HG03432 (cell line): Measurements from ENCODE around the gene SIT1.
"Not testable (repeated sequence)": the region's sequence is repeated elsewhere in the genome, so short reads cannot be mapped to it uniquely, and the experiment has no call there.

Experiments used
- ATAC-seq: cut with Tn5 transposase; IDR thresholded peaks from one replicate; pipeline ENCODE4 v1.9.1; 2021; ENCODE audit warnings: mild to moderate bottlenecking, moderate library complexity; ENCODE audit not compliant: unreplicated experiment

Gene SIT1

DNA sequence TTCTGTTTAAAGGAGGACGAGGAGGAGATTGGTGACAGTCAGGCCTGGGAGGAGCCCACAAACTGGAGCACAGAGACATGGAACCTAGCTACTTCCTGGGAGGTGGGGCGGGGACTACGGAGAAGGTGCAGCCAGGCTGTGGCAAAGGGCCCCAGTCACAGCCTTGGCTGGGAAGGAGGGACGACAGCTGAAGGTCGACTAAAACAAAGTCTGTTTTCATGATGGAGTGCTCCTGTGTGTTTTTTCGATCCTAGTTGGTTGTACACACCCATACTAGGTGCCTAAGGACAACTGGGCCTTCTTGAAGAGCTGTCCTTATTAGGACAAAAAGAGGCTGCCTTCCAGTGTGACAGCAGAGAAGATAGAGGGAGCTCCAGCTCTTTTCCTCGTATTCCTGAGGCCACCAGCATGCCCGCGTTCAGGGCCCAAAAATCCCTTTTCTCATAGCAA, 10.3 kb upstream of the SIT1 start:
- no peak for ATAC-seq

DNA sequence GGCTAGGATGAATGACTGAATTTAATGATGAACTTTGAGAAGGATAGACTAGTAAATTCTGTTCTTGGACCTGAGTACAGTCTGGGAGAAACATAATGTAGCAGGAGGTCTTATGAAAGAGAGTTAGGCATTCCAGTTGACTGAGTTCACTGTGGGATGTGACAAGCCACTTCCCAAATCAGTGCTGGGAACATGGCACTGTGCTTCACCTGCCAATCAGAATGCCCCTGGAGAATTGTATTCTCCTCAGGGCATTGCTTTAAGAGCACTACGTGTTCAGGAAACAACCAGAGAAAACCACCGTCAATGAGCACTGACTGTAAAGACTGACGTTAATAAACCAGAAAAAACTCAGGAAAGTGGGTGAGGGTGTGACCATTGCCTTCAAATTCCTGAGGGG, 8.6 kb upstream of the SIT1 start:
- no peak for ATAC-seq

DNA sequence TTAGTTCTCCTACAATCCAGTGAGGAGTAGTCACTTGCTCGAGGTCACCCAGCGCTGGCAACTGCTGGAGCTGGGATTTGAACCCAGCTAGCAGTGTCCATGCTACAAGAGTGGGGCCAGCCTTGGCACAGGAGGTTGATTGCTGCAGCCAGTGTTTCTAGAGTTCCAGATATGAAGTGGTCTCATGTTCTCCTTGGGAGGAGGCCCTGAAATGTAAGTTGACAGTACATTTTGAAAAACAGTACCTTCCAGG, 8.2 kb upstream of the SIT1 start:
- no peak for ATAC-seq

DNA sequence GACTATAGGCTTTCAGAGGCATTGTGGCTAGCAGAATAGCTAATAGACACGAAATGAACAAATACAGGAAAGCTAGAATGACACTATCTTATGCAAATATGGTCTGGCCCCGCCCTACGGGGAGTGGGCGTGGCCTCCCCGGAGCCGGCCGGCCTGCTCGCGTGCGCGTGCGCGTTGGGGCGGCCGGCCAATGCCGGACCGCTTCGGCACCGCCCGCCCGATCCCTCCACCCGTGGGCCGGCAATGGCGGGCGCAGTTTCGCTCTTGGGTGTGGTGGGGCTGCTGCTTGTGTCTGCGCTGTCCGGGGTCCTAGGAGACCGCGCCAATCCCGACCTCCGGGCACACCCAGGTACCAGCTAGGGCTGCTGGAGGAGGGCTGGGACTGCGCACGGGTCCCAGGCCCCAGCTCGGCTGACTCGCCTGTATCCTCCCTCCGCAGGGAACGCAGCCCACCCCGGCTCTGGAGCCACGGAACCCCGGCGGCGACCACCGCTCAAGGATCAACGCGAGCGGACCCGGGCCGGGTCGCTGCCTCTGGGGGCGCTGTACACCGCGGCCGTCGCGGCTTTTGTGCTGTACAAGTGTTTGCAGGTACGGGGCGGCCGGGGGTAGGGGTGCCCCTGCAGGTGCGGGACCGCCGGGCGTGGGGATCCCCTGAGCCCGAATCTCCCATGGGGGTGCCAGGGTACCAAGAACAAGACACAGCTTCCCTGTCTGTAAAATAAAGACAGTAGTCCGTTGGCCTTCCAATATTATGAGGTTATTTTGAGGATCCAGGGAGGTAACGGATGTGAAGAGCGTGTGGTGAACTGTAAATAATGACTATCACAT, 7.6 kb upstream of the SIT1 start, which contains the start of gene CCDC107:
CCDC107 (plus strand) TSS at position 156 of the 831 bp plus-strand sequence; CDS start at position 244, 88 bp downstream.
- peak; percentile 66 for ATAC-seq

DNA sequence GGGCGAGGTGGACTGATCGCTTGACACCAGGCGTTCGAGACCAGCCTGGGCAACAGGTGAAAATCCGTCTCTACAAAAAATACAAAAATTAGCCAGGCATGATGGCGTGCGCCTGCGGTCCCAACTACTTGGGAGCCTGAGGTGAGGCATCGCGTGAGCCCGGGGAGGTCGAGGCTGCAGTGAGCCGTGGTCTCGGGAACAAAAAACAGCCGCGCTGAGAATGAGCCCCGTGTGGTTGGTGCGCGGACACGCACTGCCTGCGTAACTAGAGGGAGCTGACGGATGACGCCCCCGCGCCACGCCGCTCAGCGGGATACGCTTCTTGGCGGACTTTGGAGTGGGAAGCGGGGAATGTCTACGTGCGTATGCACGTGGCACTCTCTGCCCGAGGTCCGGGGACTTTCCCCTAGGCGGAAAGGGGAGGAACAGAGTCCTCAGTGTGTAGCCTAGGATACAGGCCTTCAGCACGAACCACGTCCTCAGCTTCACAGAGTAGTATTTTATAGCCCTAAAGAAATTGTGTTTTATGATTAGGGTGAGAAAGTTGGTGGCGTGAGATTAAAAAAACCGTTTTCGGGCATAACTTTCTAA, 6.9 kb upstream of the SIT1 start, which contains the start of gene RMRP:
RMRP (minus strand) TSS at position 474 of the 591 bp plus-strand sequence.
- ATAC-seq: peak; percentile 86

DNA sequence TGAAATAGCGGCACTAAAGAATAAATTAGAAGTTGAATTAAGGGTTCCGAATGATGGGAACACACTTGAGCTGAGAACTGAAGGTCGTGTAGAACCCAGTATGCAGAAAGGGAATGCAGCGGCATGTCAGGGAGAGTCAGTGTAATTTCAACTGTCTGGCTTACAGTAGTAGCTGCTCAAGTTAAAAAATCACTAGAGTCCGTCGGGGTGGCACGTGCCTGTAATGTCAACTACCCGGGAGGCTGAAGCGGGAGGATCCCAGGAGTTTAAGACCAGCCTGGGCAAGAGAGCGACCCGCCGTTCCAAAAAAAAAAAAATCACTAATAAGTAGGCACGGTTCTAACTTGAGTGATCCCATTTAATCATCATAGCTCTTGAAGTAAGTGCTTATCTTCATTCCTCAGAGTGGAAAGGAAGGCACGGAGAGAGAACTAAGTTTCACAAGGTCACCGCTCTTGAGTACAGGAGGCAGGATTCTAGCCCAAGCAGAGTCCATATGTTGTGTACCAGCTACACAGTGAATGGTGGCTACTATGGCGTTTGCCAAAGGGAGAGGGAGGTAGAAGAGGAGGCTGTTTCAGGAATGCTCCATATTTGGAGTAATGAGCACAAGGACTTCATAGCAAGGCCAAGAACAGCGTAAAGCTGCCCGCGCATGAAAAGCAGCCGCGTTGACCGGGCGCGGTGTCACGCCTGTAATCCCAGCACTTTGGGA, 6.3 kb upstream of the SIT1 start:
- ATAC-seq: no peak

DNA sequence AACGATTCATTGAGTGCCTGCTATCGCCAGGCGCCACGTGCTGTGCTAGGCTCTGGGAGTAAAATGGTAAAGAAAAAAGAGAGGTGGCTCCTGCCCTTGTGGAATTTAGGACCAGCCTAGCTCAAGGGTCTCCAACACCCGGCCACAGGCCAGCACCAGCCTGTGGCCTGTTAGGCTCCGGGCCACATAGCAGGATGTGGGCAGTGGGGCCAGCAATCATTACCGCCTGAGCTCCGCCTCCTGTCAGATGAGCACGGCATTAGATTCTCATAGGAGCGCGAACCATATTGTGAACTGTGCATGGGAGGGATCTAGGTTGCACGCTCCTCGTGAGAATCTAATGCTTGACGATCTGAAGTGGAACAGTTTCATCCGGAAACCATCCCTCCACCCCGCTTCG, 5.6 kb upstream of the SIT1 start:
- ATAC-seq: no peak

DNA sequence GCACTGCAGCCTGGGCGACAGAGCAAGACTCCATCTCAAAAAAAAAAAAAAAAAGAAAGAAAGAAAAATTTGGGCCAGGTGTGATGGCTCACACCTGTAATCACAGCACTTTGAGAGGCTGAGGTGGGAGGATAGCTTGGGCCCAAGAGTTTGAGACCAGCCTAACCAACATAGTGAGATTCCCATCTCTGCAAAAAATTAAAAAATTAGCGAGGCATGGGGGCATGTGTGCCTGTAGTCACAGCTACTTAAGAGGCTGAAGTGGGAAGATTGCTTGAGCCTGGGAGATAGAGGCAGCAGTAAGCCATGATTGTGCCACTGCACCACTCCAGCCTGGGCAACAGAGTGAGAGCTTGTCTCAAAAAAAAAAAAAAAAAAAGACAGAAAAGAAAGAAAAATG, 2.9 kb upstream of the SIT1 start:
- no peak for ATAC-seq

DNA sequence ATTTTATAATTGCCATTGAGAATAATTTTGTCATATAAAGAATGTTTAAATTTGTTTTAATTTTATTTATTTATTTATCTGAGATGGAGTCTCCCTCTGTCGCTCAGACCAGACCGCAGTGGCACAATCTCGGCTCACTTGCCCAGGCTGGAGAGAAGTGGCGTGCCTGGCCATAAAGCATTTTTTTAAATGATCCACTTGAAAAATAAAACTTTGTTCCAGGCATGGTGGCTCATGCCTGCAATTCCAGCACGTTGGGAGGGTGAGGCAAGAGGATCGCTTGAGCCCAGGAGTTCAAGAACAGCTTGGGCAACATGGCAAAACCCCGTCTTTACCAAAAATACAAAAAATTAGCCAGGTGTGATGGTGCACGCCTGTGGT, 2.1 kb upstream of the SIT1 start:
- ATAC-seq: no peak

DNA sequence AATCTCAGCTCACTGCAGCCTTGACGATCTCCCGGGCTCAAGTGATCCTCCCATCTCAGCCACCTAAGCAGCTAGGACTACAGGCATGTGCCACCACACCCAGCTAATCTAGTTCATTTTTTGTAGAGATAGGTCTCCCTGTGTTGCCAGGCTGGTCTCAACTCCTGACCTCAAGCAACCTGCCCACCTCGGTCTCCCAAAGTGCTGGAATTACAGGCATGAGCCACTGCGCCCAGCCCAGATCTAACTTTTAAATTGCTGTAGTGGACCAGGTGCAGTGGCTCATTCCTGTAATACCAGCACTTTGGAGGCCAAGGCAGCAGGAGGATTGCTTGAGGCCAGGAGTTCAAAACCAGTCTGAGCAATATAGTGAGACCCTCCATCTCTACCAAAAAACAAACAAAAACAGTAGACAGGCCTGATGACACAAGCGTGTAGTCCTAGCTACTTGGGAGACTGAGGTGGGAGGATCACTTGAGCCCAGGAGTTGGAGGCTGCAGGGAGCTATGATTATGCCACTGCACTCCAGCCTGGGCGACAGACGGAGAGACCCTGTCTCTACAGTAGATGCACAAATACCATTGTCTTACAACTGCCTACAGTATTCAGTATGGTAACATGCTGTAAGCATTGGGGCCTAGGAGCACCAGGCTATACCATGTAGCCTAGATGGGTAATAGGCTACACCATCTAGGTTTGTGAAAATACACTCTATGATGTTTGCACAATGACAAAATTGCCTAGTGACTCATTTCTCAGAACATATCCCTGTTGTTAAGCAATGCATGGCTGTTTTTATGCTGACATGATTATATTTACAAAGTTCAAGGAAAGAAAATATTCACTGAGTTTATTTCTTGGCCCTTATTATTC, 1.5 kb upstream of the SIT1 start:
- no peak for ATAC-seq

DNA sequence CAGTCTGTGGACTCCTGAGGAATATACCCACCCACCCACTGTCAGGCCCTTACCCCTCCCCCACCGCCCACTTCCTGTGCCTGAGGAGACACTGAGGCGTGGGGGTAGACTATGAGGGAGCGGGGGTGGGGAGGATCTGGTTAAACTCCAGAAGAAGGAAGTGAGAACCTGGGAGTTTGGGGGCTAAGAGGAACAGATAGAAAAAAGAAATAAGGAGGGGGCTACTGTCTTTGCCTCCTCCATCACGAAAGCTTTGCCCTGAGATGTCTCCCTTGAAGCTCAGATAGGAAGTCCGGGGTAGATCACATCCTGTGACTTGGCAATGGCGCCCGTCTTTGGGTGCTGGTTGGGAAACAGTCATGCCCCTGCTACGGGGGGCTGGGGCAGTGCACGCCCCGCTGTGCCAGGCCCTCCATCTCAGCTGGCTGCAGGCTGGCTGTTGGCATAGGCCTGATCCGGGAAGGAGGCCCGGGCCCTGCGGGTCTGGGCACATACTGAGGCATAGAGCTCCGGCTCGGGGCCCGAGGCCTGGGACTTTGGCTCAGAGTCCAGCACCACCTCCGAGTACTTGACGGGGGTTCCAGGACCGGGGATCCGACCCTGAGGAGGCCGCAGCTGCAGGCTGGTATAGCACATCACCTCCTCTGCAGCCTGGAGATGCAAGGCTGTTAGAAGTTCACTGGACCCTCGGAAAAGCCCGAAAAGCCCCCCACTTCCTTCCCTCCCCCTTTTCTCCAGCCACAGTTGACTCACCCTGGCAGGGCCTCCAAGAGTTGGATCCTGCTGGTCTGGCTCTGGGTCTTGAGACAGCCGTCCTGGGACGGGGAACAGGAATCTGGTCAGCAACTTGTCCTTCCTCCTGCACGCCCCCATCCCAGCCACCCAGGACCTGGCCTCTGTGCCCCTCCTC, 1.0 kb downstream of the SIT1 start:
- ATAC-seq: no peak

DNA sequence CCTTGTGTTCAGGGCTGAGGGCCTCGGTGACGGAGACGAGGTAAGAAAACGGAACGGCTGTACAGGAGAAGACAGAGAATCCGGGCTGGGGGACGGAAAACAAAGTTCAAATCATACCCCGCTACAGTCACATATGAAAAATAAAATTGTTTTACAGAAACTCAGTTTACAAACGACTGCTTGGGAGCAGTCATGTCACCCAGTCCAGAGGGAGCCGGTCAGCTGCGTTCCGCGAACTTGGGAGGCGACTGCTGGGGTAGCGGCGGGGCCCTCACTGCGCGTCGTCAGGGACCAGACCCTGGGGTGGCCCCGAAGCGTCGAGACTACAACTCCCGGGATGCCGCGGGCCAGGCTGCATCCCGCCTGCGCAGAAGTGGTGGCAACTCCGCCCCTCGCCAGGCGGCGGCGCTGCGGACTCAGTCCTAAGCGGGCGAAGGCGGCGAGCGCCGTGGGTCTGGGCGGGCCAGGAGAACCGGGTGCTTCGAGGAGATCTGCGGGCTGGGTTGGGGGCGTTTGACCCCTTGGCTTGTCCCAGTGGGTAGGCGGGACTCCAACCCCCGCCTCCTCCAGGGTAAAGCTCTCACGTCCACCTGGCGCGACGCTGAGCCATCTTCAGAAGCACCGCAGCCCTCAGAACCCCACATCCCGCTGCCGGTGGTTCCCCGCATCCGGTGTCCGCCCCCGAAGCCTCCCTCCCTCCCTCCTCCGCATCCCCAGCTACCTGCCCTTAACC, 4.0 kb downstream of the SIT1 start:
- ATAC-seq: peak; percentile 91

DNA sequence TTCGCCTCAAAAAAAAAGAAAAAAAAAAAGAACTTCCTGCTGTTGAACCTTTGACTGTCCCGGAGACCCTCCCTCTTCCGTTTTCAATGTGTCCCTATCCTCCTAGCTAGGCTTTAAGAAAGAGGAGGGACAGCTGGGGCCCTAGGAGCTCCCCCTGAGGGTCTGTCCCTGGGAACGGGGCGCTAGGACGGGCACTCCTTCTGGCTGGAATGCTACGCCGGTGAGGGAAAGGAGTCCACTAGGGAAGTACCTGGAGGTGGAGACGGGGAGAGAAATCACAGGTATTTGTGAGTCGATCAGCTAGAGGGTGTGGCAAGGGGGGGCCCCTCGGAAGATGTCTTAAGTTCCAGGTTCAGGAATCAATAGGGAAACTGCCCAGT, 4.6 kb downstream of the SIT1 start:
- ATAC-seq: no peak

DNA sequence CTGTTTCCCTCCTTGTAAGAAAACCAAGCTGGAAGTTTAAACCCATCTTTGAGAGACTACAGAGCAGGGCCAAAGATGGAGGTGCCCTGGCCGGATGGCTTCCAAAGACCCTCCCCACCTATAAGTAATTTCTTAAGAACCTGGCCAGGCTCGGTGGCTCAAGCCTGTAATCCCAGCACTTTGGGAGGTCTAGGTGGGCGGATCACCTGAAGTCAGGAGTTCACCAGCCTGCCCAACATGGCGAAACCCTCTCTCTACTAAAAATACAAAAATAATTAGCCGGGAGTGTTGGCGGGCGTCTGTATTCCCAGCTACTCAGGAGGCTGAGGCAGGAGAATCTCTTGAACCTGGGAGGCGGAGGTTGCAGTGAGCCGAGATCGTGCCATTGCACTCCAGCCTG, 5.0 kb downstream of the SIT1 start:
- not testable (repeated sequence) for ATAC-seq

DNA sequence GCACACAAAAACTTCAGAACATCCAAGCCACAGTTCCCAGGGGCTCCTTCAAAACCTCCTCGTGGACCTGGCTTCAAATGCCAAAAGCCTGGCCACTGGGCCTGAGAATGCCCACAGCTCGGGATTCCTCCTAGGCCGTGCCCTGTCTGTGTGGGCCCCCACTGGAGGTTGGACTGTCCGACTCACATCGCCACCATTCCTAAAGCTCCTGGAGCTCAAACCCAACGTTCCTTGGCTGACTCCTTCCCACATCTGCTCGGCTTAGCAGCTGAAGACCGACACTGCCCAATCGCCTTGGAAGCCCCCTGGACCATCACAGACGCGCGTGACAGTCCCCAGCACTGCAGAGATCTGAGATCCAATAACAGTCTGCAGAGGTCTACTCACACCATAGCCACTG, 7.7 kb downstream of the SIT1 start:
- ATAC-seq: no peak

DNA sequence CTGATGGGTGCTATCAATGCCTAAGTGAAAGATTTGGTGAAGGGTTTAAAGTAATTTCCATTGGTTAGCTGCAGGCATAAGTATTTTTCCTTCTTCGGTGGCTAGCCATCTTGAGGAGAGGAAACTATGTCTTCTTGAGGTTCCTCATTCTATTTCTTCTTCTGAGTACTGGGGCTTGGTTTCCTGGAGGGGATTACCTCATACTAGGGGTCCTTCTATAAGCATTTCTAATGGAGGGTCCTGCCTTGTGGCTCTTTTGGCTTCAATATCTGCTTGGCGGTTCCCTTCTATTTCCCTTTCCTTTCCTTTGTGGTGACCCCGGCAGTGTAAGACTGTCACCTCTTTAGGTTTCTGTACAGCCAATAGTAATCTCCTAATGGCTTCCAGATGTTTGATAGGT, 9.3 kb downstream of the SIT1 start:
- not testable (repeated sequence) for ATAC-seq

DNA sequence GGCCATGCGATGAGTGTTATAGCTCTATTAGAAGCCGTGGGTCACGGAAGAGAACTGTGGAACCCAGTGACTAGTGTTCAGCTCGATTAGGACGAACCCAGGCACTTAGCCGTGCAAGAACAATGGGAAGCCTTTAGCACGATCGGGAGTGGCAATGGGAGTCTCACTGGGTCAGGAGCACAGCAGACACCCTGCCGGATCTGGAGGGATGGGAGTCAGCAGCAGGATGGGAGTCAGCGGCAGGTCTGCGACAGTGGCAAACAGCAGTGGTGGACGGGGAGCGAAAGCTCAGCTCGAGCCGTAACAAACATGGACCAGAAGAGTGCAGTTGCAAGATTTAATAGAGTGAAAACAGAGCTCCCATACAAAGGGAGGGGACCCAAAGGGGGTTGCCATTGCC, 10.3 kb downstream of the SIT1 start:
- ATAC-seq: not testable (repeated sequence)

DNA sequence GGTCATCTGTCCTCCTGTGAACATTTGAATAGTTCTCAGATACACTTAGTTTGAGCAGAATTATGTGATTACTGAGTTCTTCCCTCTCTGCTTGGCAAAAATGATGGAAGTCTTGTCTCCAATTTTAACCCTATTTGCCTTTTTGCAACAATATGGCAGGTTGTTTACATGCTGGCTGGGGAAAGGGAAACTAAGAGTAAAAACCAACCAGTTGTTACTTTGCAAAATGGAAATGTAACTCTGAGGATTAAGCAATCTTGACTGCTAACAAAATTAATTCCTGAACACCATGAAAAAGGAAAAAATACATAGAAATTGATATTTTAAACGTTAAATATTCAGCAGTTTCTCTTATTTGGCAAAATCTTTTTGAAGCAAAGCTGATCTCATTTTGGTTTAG, 11.1 kb downstream of the SIT1 start:
- ATAC-seq: no peak

DNA sequence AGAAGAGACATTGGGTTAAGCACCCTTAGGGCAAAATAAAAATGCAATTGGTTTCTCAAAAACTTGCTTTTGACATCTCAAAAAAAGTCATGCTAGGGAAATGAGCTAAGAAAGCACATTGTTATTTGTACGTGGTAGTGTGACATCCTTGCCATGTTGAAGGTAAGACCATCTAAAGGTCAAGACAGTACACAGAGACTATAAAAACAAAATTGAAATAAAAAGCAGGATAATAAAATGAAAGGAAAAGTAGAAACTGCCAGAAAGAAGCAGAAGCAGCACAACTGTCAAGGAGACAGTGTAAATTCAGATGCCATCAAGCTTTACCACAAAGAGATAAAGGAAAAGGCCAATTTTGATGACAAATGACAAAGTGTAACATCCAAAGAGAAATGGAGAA, 11.5 kb downstream of the SIT1 start:
- ATAC-seq: not testable (repeated sequence)
